GM23248 (cell line): ENCODE measurements around the gene SLC25A24.

Source experiments
- EZH2 ChIP-seq: fragments of 200-600 bp; sonication (generic); IDR thresholded peaks from 2 replicates; pipeline ENCODE4 v1.6.1; 2018; ENCODE audit warnings: antibody characterized with exemption, mild to moderate bottlenecking; ENCODE audit not compliant: insufficient read depth, poor library complexity, severe bottlenecking
- EZH2phosphoT487 ChIP-seq: fragments of 200-600 bp; sonication (generic); IDR thresholded peaks from 2 replicates; pipeline ENCODE4 v1.6.1; 2018; ENCODE audit warnings: antibody characterized with exemption, moderate library complexity, mild to moderate bottlenecking, low read depth; ENCODE audit not compliant: insufficient read depth

DNA sequence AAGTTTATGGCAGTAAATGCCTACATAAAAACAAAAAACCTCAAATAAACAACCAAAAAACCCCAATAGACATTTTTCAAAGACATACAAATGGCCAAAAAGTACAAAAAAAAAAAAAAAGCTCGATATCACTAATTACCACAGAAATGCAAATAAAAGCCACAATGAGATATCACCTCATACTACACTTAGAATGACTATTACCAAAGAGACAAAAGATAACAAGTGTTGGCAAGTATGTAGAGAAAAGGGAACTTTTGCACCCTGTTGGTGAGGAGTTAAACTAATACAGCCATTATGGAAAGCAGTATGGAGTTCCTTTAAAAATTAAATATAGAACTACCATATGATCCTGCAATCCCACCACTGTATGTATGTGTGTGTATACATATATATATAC is 21.1 kb downstream of the SLC25A24 start:
- TF ChIP-seq EZH2 (no peak), EZH2phosphoT487 (no peak)
